ENCODE measurements around the gene SARDH.

DNA sequence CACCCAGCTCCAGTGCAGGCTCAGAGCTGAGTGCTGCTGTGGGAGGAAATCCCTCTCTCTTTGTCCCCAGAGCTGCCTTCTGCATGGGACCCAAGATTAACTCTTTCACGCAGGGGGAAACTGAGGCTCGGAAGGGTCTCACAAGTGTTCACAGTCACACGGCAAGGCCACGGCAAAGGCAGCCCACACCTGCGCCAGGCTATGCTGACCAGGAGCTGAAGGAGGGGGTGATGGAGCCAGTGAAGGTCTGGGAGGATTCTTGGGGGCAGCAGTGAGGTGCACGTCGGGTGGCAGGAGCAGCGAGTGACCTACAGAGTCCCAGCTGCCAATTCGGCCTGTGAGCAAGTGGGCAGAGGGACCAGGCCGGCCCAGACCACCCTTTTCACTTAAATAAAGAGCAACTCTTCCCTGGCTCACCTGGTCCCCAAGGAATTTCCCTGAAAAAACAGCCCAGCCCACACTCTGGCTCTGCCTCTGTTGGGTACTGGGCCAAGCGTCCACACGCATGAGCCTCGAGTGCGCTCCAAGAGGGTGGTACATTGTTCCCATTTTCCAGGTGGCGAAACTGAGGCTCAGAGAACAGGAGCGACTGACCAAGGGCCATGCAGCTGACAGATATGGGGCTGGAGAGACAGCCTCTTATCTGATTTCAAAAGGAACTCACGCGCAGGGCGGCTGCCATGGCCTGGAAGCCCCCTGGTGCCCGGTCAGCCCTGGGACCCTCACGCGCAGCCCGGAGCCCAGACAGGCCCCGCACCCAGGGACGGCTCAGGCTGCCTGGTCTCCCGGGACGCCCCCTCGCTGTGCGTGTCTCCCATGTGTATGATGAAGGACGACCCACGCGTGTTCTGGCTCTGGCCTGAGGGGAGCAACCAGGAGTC lies 28.2 kb downstream of the SARDH start:
- TF ChIP-seq FOXM1 (IDR thresholded peaks at IDR 0.05; ENCODE audit: borderline replicate concordance) (no peak), BHLHE40 (IDR thresholded peaks at IDR 0.05; ENCODE audit: borderline replicate concordance) (no peak), FOXA1 (IDR thresholded peaks at IDR 0.05) (no peak), HDGF (IDR thresholded peaks at IDR 0.05; ENCODE audit: borderline replicate concordance) (no peak), TARDBP (IDR thresholded peaks at IDR 0.05) (no peak)

Measured in HEK293T (cell line).